Measurements from ENCODE around the gene TAGLN2. TPM values are rescaled to one million over a fixed set of nuclear protein-coding genes. Genes with fewer than 3 reads are reported as not detected.

TAGLN2 gene
- polyA plus RNA-seq, 2 of the 4 experiments (the other 2 are of a cell fraction) = 536 to 811 TPM

DNA sequence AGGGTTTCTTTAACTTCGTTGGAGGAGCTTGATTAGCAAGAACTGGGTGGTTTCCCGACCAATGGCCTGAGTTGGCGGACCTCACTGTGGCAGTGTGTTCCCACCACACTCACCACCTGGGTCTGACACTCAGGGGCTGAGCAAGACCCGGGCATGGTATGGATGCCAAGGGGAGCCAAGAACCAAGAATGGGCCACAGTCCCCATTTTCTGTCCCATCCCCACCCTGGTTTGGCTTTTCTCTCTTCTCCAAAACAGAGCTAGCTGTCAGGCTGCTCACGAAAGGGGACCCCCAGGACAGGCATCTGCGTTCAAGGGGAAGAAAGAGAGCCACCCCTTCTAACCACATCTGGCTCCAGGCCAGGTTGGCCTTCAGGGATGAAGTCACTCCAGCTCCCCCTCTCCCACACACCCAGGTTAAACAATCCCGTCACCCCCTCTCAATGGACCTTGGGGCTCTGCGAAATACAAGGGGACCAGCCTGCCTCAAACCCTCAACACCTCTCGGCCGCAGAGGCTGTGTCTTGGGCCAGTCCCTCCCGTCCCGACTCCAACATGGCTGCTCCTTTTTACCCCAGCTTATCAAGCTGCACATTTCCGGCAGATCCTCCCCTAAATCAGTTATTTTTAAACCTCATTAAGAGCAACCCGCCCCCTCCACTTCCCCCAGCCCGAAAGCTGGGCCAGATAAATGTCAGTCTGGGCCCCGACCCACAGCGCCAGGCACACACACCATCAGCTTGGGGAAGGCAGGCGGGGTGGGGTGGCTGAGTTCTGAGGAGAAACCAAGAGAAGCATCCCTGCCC lies 3.4 kb downstream of the TAGLN2 start:
- CTCF ChIA-PET = interaction anchor here (1.2 to 22.4 kb wide), 7 partner anchors 9 to 163 kb away, joined by 3 to 665 read pairs (median 6); no protein-coding TSS in a partner anchor

DNA sequence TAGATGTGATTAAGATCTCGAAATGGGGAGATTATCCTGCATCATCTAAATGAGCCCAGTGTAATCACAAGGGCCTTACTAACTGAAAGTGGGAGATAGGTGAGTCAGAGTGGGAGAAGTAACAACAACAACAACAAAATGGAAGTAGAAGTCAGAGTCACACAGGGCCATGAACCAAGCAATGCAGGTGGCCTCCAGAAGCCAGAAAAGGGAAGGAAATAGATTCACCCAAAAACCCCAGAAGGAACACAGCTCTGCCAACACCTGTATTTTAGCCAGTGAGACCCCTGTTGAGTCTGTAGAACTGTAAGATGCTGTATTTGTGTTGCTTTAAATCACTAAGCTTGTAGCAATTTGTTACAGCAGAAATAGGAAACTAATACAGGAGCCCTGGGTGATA lies 4.1 kb downstream of the TAGLN2 start:
- no peak for DNase-seq (ENCODE audit: low read depth in 1 of 2, low spot score in 1 of 2)
- Histone ChIP-seq H3K4me2 (peak overlapping the region; percentile 97), H3K4me3 (peak overlapping the region; percentile 87; the same call in 2 of the 3 replicates), H3K27ac (peak overlapping the region; percentile 97 to 99; a peak in 3 of 6 replicates), H3K4me1 (peaks cover 75% of the 10 kb centered on the region), H3K9me3 (no peaks in the 10 kb centered on the region)
- CTCF ChIA-PET = interaction anchor here (1.0 to 22.4 kb wide), 6 partner anchors 9 to 87 kb away, joined by 3 to 665 read pairs (median 36); no protein-coding TSS in a partner anchor
- TF ChIP-seq POLR2AphosphoS2 (conservative IDR thresholded peaks at IDR 0.05; ENCODE audit: low read length) (no peak), RNF2 (IDR thresholded peaks at IDR 0.05; ENCODE audit: borderline replicate concordance, low read depth) (no peak), CBX2 (IDR thresholded peaks at IDR 0.05; ENCODE audit: borderline replicate concordance, low read depth) (no peak), RCOR1 (IDR thresholded peaks at IDR 0.05; ENCODE audit: low read depth, low read length) (no peak), TP53 (CRISPR knock-in tag; IDR thresholded peaks at IDR 0.05) (no peak), JUN (IDR thresholded peaks at IDR 0.05) (no peak), ESRRA (IDR thresholded peaks at IDR 0.05; ENCODE audit: borderline replicate concordance, low read length) (no peak), HOXB5 (CRISPR knock-in tag; IDR thresholded peaks at IDR 0.05) (no peak), TFCP2L1 (CRISPR knock-in tag; IDR thresholded peaks at IDR 0.05) (no peak), BHLHE40 (IDR thresholded peaks at IDR 0.05; ENCODE audit: low read depth, low read length) (no peak), FOSB (CRISPR knock-in tag; IDR thresholded peaks at IDR 0.05) (no peak), ZFP36 (IDR thresholded peaks at IDR 0.05; ENCODE audit: borderline replicate concordance, partially characterized antibody) (no peak), GATA3 (IDR thresholded peaks at IDR 0.05; ENCODE audit: borderline replicate concordance) (no peak), FOSL2 (IDR thresholded peaks at IDR 0.05) (no peak), FOSL2 (CRISPR knock-in tag; IDR thresholded peaks at IDR 0.05) (no peak), ZC3H11A (IDR thresholded peaks at IDR 0.05) (no peak)
- TF ChIP-seq, protein P1, sequence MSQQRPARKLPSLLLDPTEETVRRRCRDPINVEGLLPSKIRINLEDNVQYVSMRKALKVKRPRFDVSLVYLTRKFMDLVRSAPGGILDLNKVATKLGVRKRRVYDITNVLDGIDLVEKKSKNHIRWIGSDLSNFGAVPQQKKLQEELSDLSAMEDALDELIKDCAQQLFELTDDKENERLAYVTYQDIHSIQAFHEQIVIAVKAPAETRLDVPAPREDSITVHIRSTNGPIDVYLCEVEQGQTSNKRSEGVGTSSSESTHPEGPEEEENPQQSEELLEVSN (IDR thresholded peaks at IDR 0.05; ENCODE audit: borderline replicate concordance, low read depth) = no peak
- TF ChIP-seq, protein P2, sequence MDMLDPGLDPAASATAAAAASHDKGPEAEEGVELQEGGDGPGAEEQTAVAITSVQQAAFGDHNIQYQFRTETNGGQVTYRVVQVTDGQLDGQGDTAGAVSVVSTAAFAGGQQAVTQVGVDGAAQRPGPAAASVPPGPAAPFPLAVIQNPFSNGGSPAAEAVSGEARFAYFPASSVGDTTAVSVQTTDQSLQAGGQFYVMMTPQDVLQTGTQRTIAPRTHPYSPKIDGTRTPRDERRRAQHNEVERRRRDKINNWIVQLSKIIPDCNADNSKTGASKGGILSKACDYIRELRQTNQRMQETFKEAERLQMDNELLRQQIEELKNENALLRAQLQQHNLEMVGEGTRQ (IDR thresholded peaks at IDR 0.05) = no peak
- TF ChIP-seq, protein P3, sequence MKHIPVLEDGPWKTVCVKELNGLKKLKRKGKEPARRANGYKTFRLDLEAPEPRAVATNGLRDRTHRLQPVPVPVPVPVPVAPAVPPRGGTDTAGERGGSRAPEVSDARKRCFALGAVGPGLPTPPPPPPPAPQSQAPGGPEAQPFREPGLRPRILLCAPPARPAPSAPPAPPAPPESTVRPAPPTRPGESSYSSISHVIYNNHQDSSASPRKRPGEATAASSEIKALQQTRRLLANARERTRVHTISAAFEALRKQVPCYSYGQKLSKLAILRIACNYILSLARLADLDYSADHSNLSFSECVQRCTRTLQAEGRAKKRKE (CRISPR knock-in tag; IDR thresholded peaks at IDR 0.05; ENCODE audit: low read depth) = no peak
- ATAC-seq = no peak
- POLR2A ChIA-PET = no interaction called here
- WGBS (ENCODE audit: missing lambda C conversion rate) = 71% methylated on average over 1 of the region's 1 CpG
- FAIRE-seq = no peak

More for the DNA sequence above, 3.4 kb downstream of the TAGLN2 start:
- POLR2A ChIA-PET = no interaction called here
- no peak for DNase-seq (ENCODE audit: low read depth in 1 of 2, low spot score in 1 of 2)
- WGBS (ENCODE audit: missing lambda C conversion rate) = 78% methylated on average over 17 of the region's 18 CpGs
- ATAC-seq = no peak
- peak overlapping the region; percentile 87 for H3K4me3 ChIP-seq
- H3K9me3 ChIP-seq = no peaks in the 10 kb centered on the region
- peak overlapping the region; percentile 97 for H3K4me2 ChIP-seq
- TF ChIP-seq RARB (CRISPR knock-in tag; IDR thresholded peaks at IDR 0.05) = no peak
- no peak for TF ChIP-seq ZC3H11A (IDR thresholded peaks at IDR 0.05)
- TF ChIP-seq, protein P4, sequence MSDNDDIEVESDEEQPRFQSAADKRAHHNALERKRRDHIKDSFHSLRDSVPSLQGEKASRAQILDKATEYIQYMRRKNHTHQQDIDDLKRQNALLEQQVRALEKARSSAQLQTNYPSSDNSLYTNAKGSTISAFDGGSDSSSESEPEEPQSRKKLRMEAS (IDR thresholded peaks at IDR 0.05) = peak; percentile 6; the same call in 1 of the 2 replicates
- TF ChIP-seq, protein P5, sequence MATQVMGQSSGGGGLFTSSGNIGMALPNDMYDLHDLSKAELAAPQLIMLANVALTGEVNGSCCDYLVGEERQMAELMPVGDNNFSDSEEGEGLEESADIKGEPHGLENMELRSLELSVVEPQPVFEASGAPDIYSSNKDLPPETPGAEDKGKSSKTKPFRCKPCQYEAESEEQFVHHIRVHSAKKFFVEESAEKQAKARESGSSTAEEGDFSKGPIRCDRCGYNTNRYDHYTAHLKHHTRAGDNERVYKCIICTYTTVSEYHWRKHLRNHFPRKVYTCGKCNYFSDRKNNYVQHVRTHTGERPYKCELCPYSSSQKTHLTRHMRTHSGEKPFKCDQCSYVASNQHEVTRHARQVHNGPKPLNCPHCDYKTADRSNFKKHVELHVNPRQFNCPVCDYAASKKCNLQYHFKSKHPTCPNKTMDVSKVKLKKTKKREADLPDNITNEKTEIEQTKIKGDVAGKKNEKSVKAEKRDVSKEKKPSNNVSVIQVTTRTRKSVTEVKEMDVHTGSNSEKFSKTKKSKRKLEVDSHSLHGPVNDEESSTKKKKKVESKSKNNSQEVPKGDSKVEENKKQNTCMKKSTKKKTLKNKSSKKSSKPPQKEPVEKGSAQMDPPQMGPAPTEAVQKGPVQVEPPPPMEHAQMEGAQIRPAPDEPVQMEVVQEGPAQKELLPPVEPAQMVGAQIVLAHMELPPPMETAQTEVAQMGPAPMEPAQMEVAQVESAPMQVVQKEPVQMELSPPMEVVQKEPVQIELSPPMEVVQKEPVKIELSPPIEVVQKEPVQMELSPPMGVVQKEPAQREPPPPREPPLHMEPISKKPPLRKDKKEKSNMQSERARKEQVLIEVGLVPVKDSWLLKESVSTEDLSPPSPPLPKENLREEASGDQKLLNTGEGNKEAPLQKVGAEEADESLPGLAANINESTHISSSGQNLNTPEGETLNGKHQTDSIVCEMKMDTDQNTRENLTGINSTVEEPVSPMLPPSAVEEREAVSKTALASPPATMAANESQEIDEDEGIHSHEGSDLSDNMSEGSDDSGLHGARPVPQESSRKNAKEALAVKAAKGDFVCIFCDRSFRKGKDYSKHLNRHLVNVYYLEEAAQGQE (IDR thresholded peaks at IDR 0.05) = no peak
- peak overlapping the region; percentile 97 to 99 for H3K27ac ChIP-seq
- no peak for FAIRE-seq
- H3K4me1 ChIP-seq = peaks cover 73% of the 10 kb centered on the region

Measured in A549 (cell line).